Fibroblast of skin of left biceps (primary cell): ENCODE measurements around the gene CRAMP1.
"Not testable (repeated sequence)": the region's sequence is repeated elsewhere in the genome, so short reads cannot be mapped to it uniquely, and the experiment has no call there.

Source experiments
- DNase-seq, 2 experiments: peaks; one replicate each; pipeline ENCODE4 v3.0.0-alpha.2; 2013; ENCODE audit warnings: low read depth in 2 of 2

Gene CRAMP1

GRCh38 chr16:1612320-1613111 lies at the start of gene CRAMP1:
TSS of gene CRAMP1 (plus strand) at chr16:1612360. CDS start at chr16:1614640, 2,280 bp downstream.
- DNase-seq = no peak

- DNase-seq = no peak
These were observed 48.4 kb upstream of the CRAMP1 start for GRCh38 chr16:1563786-1564185.

GRCh38 chr16:1564325-1564724 lies 47.8 kb upstream of the CRAMP1 start:
- no peak for DNase-seq

- DNase-seq = no peak
These were observed 46.9 kb upstream of the CRAMP1 start for GRCh38 chr16:1565083-1565805.

GRCh38 chr16:1567988-1568387 lies 44.2 kb upstream of the CRAMP1 start:
- no peak for DNase-seq

GRCh38 chr16:1571012-1571671 lies 41.0 kb upstream of the CRAMP1 start:
- DNase-seq = no peak

- DNase-seq = no peak
These were observed 39.5 kb upstream of the CRAMP1 start for GRCh38 chr16:1572673-1573072.

GRCh38 chr16:1573301-1573700 lies 38.9 kb upstream of the CRAMP1 start:
- no peak for DNase-seq

GRCh38 chr16:1575578-1575977 lies 36.6 kb upstream of the CRAMP1 start:
- DNase-seq = no peak

- no peak for DNase-seq
These were observed 32.9 kb upstream of the CRAMP1 start for GRCh38 chr16:1579214-1579613.

GRCh38 chr16:1580256-1580655 lies 31.9 kb upstream of the CRAMP1 start:
- no peak for DNase-seq

- no peak for DNase-seq
These were observed 31.2 kb upstream of the CRAMP1 start for GRCh38 chr16:1580956-1581355.

- DNase-seq = no peak
These were observed 30.4 kb upstream of the CRAMP1 start for GRCh38 chr16:1581804-1582203.

- DNase-seq = no peak
These were observed 29.0 kb upstream of the CRAMP1 start for GRCh38 chr16:1583180-1583579.

GRCh38 chr16:1584926-1585484 lies 27.2 kb upstream of the CRAMP1 start:
- DNase-seq = no peak

- DNase-seq = no peak
These were observed 21.8 kb upstream of the CRAMP1 start for GRCh38 chr16:1590366-1590765.

GRCh38 chr16:1590930-1591705 lies 21.0 kb upstream of the CRAMP1 start:
- DNase-seq = no peak

- DNase-seq = no peak
These were observed 19.7 kb upstream of the CRAMP1 start for GRCh38 chr16:1592446-1592845.

GRCh38 chr16:1595511-1595910 lies 16.6 kb upstream of the CRAMP1 start:
- not testable (repeated sequence) for DNase-seq

GRCh38 chr16:1596516-1596915 lies 15.6 kb upstream of the CRAMP1 start:
- no peak for DNase-seq

GRCh38 chr16:1597154-1597553 lies 15.0 kb upstream of the CRAMP1 start:
- no peak for DNase-seq

GRCh38 chr16:1601031-1601430 lies 11.1 kb upstream of the CRAMP1 start:
- DNase-seq = no peak
